Cerebellar nuclear complex (tissue), 1 donor: Measurements from ENCODE around the gene PODXL.

Experiments used
- DNase-seq, 2 experiments: peaks; one replicate each; lab custom pipeline; 2025; lab: John Stamatoyannopoulos, UW

PODXL gene

GRCh38 chr7:131564640-131565039 is 8.2 kb upstream of the PODXL start:
- DNase-seq, result no peak

GRCh38 chr7:131563918-131564317 is 7.5 kb upstream of the PODXL start:
- DNase-seq, result no peak

GRCh38 chr7:131562941-131563340 is 6.5 kb upstream of the PODXL start:
- no peak for DNase-seq

- no peak for DNase-seq
These were observed 3.6 kb upstream of the PODXL start for GRCh38 chr7:131560061-131560460.

- DNase-seq, result no peak
These were observed 1.4 kb upstream of the PODXL start for GRCh38 chr7:131557652-131558385.

GRCh38 chr7:131556909-131557651 is 652 bp upstream of the PODXL start:
- no peak for DNase-seq

GRCh38 chr7:131555552-131556052 is 826 bp downstream of the PODXL start:
- DNase-seq, result no peak

- no peak for DNase-seq
These were observed 1.4 kb downstream of the PODXL start for GRCh38 chr7:131554880-131555516.

GRCh38 chr7:131553931-131554330 is 2.5 kb downstream of the PODXL start:
- no peak for DNase-seq

GRCh38 chr7:131552053-131552452 is 4.4 kb downstream of the PODXL start:
- no peak for DNase-seq

- no peak for DNase-seq
These were observed 5.6 kb downstream of the PODXL start for GRCh38 chr7:131550846-131551245.

- no peak for DNase-seq
These were observed 8.1 kb downstream of the PODXL start for GRCh38 chr7:131548371-131548770.

GRCh38 chr7:131547589-131547988 is 8.8 kb downstream of the PODXL start:
- DNase-seq, result no peak

- DNase-seq, result no peak
These were observed 9.8 kb downstream of the PODXL start for GRCh38 chr7:131546583-131547141.

- DNase-seq, result no peak
These were observed 10.3 kb downstream of the PODXL start for GRCh38 chr7:131546126-131546525.

- no peak for DNase-seq
These were observed 11.8 kb downstream of the PODXL start for GRCh38 chr7:131544449-131545301.

GRCh38 chr7:131544021-131544420 is 12.4 kb downstream of the PODXL start:
- DNase-seq, result no peak

- no peak for DNase-seq
These were observed 13.1 kb downstream of the PODXL start for GRCh38 chr7:131543298-131543697.

GRCh38 chr7:131540491-131541162 is 15.8 kb downstream of the PODXL start:
- DNase-seq, result peak in 1 of 2 experiments; percentile 59

- DNase-seq, result peak in 1 of 2 experiments; percentile 3
These were observed 17.6 kb downstream of the PODXL start for GRCh38 chr7:131538813-131539179.
